GM18526 (cell line): ENCODE measurements around the gene LEKR1.

Source experiments
- POLR2A ChIP-seq: IDR thresholded peaks from 3 replicates; pipeline ENCODE4 v1.6.1; 2011; ENCODE audit not compliant: insufficient read length; ENCODE audit errors: extremely low read depth

Gene LEKR1

DNA sequence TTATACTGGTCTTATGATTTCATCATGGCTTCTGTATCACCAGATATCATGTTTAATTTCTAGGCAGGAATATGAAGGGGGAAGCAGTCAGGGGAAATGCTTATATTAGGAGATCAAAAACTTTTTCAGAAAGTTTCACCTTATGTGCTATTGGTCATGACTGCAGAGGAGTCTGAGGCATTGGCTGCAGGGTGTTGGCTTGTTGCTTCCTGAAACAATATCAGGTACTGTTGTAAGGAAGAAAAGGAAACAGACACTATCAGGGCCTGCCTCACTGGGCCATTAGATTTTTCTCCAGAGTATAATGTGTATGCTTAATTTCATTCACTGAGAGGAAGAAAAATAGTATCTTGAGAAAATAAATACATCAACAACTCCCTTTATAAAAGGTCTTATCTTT is 34.7 kb downstream of the LEKR1 start:
- no peak for TF ChIP-seq POLR2A

- no peak for TF ChIP-seq POLR2A
Observed at GRCh38 chr3:156862338-156862737, 36.2 kb downstream of the LEKR1 start.

- no peak for TF ChIP-seq POLR2A
Observed at GRCh38 chr3:156865732-156866131, 39.6 kb downstream of the LEKR1 start.

DNA sequence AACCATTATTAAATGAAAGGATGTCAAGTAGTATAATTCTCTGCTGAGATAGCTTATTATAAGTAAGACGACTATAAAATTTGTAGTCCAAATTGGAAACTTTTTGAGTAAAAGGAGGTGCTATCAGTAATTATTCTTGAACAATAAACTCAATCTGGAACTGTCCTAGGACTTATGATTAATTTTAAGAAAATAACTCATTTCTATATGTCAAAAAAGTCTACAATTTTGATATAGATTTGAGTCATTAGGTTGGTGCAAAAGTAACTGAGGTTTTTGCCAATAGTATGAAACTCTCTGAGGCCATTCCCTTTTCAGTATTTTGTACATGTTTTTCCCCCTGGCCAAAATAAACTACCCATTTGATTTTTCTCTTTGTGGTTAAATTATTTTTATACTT is 41.0 kb downstream of the LEKR1 start:
- no peak for TF ChIP-seq POLR2A

DNA sequence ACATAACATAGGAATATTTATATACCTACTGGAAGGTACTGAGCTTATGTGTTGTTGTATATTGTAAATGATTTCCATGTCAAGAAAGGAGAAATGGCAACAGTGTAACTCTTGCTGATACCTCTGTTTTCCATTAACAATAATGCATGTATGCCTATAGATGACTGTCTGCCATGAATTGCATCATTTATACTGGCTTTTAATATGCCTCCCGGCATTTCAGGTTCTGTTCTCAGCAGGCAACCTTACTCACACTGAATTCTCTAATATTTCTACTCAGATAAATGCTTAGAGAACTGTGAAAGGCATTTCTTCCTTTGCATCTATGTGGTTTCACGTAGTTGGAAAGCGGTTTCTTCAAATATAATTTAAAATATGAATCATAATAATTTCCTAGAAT is 41.8 kb downstream of the LEKR1 start:
- no peak for TF ChIP-seq POLR2A

- TF ChIP-seq POLR2A: no peak
Observed at GRCh38 chr3:156873906-156874305, 47.8 kb downstream of the LEKR1 start.

DNA sequence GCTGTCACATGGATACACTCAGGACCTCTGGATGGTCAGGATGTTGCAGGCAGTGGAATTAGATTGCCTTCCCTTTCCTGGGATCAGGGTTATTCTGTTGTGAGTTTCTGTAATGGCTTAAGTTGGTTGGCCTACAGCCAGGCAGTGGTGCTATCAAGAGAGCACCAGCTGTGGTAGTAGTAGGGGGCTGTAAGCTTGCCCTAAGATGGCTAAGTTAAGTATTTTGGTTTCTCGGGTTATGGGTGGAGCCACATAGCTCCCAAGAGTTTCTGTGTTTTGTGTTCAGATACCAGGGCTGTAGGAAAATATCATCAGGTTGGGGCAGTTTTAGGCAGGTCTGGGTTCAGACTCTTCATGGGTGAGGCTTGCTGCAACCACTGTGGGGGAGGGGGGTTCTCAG is 59.6 kb downstream of the LEKR1 start:
- TF ChIP-seq POLR2A: no peak

- TF ChIP-seq POLR2A: no peak
Observed at GRCh38 chr3:156888176-156888575, 62.0 kb downstream of the LEKR1 start.

GRCh38 chr3:156888576-156888975 is 62.4 kb downstream of the LEKR1 start:
- TF ChIP-seq POLR2A: no peak

DNA sequence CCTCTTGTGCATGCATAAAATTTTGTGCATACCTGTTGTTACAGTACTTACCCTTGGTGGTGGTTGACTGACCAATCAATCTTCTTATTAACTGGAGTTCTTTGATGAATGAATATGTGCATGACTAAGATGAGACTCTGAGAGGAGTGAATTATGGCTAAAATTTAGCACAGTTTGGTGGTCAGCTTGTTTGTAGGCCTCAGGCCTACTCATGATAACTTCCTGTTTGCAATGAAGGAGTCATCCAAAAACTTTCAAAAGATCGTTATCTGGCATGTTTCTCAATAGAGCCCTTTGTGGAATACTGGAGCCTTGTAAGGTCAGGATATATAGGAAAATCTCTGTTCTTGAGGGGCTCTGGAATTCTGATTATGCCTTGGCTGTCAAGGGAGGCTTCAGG is 66.5 kb downstream of the LEKR1 start:
- TF ChIP-seq POLR2A: no peak

- TF ChIP-seq POLR2A: no peak
Observed at GRCh38 chr3:156898296-156898880, 72.2 kb downstream of the LEKR1 start.

DNA sequence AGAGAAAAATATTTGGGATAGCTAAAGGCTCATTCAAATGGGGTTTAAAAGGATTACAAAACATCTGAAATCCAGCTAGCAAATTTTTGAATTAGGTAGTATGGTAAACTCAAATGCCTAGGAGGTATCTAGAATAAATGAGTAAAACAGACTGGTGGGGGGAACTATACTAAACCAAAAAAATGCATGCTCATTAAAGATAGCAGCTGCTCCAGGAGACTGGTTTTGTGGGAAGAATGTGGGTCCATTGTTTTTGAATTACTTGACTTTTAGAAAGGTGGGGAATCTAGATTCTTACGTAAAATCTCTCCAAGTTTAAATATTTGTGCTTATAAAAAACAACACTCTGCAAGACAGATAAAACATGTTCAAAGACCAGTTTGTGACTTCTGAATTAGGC is 73.8 kb downstream of the LEKR1 start:
- TF ChIP-seq POLR2A: no peak

DNA sequence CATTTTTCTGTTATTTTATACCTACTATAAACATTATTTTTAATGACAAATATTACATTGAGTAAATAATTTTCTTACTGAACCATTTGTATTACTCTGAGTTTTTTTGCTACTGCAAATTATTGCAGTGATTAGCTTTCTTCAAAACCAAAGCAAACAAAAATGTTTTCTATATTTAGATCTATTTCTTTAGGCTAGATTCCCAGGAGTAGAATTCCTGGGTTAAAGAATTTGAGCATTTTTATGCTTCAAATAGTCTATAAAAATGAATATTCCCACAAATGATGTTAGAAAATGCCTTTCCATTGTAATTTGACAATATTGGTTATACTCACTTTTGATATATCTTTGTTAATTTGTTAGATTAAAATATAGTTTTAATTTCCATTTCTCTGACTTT is 76.8 kb downstream of the LEKR1 start:
- no peak for TF ChIP-seq POLR2A

- TF ChIP-seq POLR2A: no peak
Observed at GRCh38 chr3:156906275-156906674, 80.1 kb downstream of the LEKR1 start.

- no peak for TF ChIP-seq POLR2A
Observed at GRCh38 chr3:156908398-156908797, 82.2 kb downstream of the LEKR1 start.

- TF ChIP-seq POLR2A: no peak
Observed at GRCh38 chr3:156910022-156910421, 83.9 kb downstream of the LEKR1 start.

DNA sequence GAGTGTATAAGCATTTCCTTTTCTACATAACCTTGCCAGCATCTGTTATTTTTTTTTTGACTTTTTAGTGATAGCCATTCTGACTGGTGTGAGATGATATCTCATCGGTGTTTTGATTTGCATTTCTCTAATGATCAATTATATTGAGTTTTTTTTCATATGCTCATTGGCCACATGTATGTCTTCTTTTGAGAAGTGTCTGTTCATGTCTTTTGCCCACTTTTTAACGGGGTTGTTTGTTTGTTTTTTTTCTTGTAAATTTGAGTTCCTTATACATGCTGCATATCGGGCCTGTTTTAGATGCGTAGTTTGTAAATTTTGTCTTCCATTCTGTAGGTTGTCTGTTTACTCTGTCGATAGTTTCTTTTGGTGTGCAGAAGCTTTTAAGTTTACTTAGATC is 89.2 kb downstream of the LEKR1 start:
- TF ChIP-seq POLR2A: no peak

GRCh38 chr3:156918746-156919145 is 92.6 kb downstream of the LEKR1 start:
- TF ChIP-seq POLR2A: no peak
